Tibial nerve (tissue), 4 donors: Measurements from ENCODE around the gene FAM83E. TPM values are rescaled to one million over a fixed set of nuclear protein-coding genes. Genes with fewer than 3 reads are reported as not detected.
"Not testable (repeated sequence)": the region's sequence is repeated elsewhere in the genome, so short reads cannot be mapped to it uniquely, and the experiment has no call there.

Experiments
- DNase-seq, 2 donors: peaks; one replicate each; pipeline ENCODE4 v3.0.0-alpha.2; 2019; ENCODE audit warnings: low spot score in 2 of 2
- H3K27ac ChIP-seq, 4 donors: fragments of 200-600 bp; sonication (generic) in 3 of 4; one replicate each; pipeline ENCODE4 v1.5.1; 2017 to 2019; ENCODE audit warnings: mild to moderate bottlenecking in 1 of 4
- H3K27me3 ChIP-seq, 2 donors: fragments of 200-600 bp; sonication (generic) in 1 of 2; one replicate each; pipeline versions ENCODE4 v1.5.1 to v1.6.0; 2017 to 2019
- H3K36me3 ChIP-seq, 3 donors: fragments of 200-600 bp; sonication (generic); one replicate each; pipeline ENCODE4 v1.5.1; 2018 to 2019
- H3K4me1 ChIP-seq, 4 donors: fragments of 200-600 bp; sonication (generic) in 3 of 4; one replicate each; pipeline ENCODE4 v1.5.1; 2017 to 2019
- H3K4me3 ChIP-seq, 4 donors: fragments of 200-600 bp; sonication (generic) in 3 of 4; one replicate each; pipeline ENCODE4 v1.5.1; 2017 to 2019; ENCODE audit warnings: mild to moderate bottlenecking in 1 of 4, moderate library complexity in 1 of 4
- H3K9me3 ChIP-seq, 4 donors: fragments of 200-600 bp; sonication (generic) in 3 of 4; one replicate each; pipeline ENCODE4 v1.5.1; 2017 to 2019
- EP300 ChIP-seq, 2 donors: sonication (generic); formaldehyde crosslinking; IDR thresholded peaks; one replicate each; pipeline ENCODE4 v1.6.1; 2017; ENCODE audit warnings: antibody characterized with exemption in 2 of 2, mild to moderate bottlenecking in 1 of 2
- POLR2A ChIP-seq, 2 donors: fragments of 450-650 bp; IDR thresholded peaks; one replicate each; pipeline ENCODE4 v1.6.1; 2017; ENCODE audit warnings: antibody characterized with exemption in 2 of 2, mild to moderate bottlenecking in 2 of 2, moderate library complexity in 2 of 2
- WGBS, 2 donors: methylation state at CpG; one replicate each; pipeline ENCODE4 v1.1.5; 2018; 5-methylcytosine and 5-hydroxymethylcytosine counted together
- total RNA-seq, 4 donors: library from RNA; depleted of rRNA; stranded (reverse); fragments of >200 nt; gene quantifications; one replicate each; pipeline ENCODE4 v1.1.0, GENCODE V29; 2016
- TF ChIP-seq, protein P1 (sequence below), 5 experiments: fragments of 200-600 bp in 3 of 5; fragments of 450-650 bp in 2 of 5; sonication (generic) in 3 of 5; IDR thresholded peaks; one replicate each; pipeline ENCODE4 v1.5.1; 2016 to 2019; ENCODE audit warnings: antibody characterized with exemption in 5 of 5, mild to moderate bottlenecking in 3 of 5, moderate library complexity in 2 of 5

Gene FAM83E
- total RNA-seq, 4 donors from 2014 or later = not detected

DNA sequence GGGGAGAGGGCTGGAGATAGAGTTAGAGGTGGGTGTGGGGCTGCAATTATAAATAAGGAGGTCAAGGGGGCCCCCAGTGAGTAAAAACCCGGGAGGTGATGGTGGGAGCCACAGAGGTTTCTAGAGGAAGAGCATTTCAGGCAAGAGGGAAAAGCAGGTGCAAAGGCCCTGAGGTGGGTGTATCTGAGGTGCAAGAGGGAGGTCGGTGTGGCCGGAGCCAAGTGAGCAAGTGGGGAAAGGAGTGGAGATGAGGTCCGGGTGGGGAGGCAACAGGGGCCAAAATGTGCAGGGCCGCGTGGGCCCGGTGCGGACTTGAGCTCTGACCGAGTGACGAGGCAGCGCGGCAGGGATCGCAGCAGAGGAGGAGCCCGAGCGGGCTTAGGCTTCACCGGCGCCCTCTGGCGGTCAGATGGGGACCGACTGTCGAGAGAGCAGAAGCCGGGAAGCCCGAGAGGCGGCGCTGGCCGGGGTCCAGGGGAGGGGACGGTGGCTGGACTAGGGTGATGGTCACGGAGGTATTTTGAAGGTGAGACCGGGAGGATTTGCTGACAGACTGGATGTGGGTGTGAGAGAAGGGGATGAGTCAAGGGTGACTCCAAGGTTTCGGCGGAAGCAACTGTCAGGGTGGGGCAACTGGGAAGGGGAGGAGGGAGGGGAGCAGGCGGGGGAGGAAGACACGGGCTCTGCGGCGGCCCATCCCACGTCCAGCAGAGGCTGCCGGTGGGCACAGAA is 26.0 kb downstream of the FAM83E start:
- WGBS, 2 donors = 5 to 7% methylated on average over 32 to 35 of the region's 36 CpGs
- H3K36me3 ChIP-seq = no peaks in the 10 kb centered on the region
- H3K27ac ChIP-seq = no peak overlapping the region
- peak overlapping the region in 3 of 4 donors; percentile 18 to 48 (median 48) for H3K4me3 ChIP-seq
- no peaks in the 10 kb centered on the region for H3K27me3 ChIP-seq
- H3K4me1 ChIP-seq = peaks cover 0 to 14% (median 1%) of the 10 kb centered on the region in 4 donors
- TF ChIP-seq EP300 (IDR thresholded peaks at IDR 0.05) (peak in 1 of 2 donors; percentile 16), POLR2A (IDR thresholded peaks at IDR 0.05) (no peak)
- TF ChIP-seq, protein P1, sequence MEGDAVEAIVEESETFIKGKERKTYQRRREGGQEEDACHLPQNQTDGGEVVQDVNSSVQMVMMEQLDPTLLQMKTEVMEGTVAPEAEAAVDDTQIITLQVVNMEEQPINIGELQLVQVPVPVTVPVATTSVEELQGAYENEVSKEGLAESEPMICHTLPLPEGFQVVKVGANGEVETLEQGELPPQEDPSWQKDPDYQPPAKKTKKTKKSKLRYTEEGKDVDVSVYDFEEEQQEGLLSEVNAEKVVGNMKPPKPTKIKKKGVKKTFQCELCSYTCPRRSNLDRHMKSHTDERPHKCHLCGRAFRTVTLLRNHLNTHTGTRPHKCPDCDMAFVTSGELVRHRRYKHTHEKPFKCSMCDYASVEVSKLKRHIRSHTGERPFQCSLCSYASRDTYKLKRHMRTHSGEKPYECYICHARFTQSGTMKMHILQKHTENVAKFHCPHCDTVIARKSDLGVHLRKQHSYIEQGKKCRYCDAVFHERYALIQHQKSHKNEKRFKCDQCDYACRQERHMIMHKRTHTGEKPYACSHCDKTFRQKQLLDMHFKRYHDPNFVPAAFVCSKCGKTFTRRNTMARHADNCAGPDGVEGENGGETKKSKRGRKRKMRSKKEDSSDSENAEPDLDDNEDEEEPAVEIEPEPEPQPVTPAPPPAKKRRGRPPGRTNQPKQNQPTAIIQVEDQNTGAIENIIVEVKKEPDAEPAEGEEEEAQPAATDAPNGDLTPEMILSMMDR (IDR thresholded peaks at IDR 0.05) = peak; percentile 83 to 93 (median 88)
- no peaks in the 10 kb centered on the region for H3K9me3 ChIP-seq
- DNase-seq = peak; percentile 75 to 90

DNA sequence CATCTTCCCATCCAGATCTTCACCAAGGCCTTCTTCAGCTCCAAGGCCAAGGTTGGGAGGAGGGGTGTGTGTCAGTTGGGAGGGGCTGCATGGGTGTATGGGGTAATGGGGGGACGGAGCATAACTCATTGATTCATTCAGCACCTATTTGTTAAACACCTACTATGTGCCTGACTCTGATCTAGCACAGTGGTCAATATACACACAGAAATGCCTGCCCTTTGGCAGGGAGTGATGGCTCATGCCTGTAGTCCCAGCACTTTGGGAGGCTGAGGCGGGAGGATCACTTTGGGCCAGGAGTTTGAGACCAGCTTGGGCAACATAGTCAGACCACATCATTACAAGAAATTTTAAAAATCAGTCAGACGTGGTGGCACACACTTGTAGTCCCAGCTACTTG is 27.5 kb downstream of the FAM83E start:
- H3K27ac ChIP-seq = no peak overlapping the region

DNA sequence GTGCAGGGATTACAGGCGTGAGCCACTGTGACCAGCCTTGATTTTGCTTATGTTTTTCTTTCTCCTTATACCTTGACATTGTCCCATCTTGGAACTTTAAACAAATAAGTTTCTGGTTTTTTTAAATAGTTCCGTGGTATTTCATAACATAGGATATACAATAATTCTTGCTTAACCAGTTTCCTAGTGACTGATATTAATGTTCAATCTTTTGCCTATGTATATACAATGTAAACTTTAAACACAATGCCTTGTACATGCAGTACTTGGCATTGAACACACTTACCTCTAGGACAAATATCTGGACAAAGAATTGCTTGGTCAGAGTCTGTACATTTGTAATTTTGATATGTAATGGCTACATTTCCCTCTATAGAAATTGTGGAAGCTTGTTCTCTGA is 32.7 kb downstream of the FAM83E start:
- TF ChIP-seq, protein P1 (IDR thresholded peaks at IDR 0.05) = no peak
- TF ChIP-seq EP300 (IDR thresholded peaks at IDR 0.05) (no peak), POLR2A (IDR thresholded peaks at IDR 0.05) (no peak)
- Histone ChIP-seq H3K4me1 (peaks cover 0 to 5% (median 2%) of the 10 kb centered on the region in 4 donors), H3K27me3 (no peaks in the 10 kb centered on the region), H3K9me3 (no peaks in the 10 kb centered on the region), H3K36me3 (no peaks in the 10 kb centered on the region), H3K27ac (no peak overlapping the region), H3K4me3 (no peak overlapping the region)
- WGBS, 2 donors = 79 to 82% methylated on average over 2 of the region's 2 CpGs
- no peak for DNase-seq

More for the DNA sequence above, 27.5 kb downstream of the FAM83E start:
- 86 to 94% methylated on average over 3 of the region's 3 CpGs for WGBS, 2 donors
- Histone ChIP-seq H3K9me3 (no peaks in the 10 kb centered on the region), H3K4me1 (peaks cover 0 to 15% (median 2%) of the 10 kb centered on the region in 4 donors), H3K4me3 (no peak overlapping the region), H3K27me3 (no peaks in the 10 kb centered on the region), H3K36me3 (no peaks in the 10 kb centered on the region)
- TF ChIP-seq POLR2A (IDR thresholded peaks at IDR 0.05) = no peak
- TF ChIP-seq, protein P1 (IDR thresholded peaks at IDR 0.05) = no peak
- no peak for TF ChIP-seq EP300 (IDR thresholded peaks at IDR 0.05)
- DNase-seq = no peak

DNA sequence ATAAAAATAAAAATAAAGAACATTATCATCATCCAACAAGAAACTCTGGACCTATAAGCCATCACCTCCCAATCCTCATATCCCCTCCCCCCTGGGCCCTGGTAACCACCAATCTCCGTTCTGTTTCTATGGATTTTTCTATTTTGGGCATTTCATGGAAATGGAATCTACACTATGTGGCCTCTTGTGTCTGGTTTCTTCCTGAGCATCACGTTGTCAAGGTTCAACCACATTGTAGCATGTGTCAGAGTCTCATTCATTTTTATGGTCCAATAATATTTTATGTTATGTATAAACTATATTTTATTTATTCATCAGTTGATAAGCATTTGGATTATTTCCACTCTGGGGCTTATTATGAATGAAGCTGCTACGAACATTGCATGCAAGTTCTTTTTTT is 36.0 kb downstream of the FAM83E start:
- 25 to 30% methylated on average over 3 of the region's 3 CpGs for WGBS, 2 donors

DNA sequence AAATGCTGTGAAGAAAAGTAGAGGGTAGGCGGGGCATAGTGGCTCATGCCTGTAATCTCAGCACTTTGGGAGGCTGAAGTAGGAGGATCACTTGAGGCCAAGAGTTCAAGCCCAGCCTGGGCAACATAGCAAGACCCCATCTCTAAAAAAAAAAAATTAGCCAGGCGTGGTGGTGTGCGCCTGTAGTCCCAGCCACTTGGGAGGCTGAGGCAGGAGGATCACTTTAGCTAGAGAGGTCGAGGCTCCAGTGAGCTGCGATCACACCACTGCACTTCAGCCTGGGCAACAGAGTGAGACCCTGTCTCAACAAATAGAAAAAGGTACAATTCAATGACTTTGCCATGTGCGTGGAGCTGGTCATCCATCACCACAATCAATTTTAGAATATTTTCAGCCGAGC is 37.0 kb downstream of the FAM83E start:
- not testable (repeated sequence) for H3K9me3 ChIP-seq, H3K4me3 ChIP-seq, DNase-seq, H3K27ac ChIP-seq, H3K4me1 ChIP-seq, H3K36me3 ChIP-seq, H3K27me3 ChIP-seq
- 93 to 98% methylated on average over 7 of the region's 7 CpGs for WGBS, 2 donors

More for the DNA sequence above, 36.0 kb downstream of the FAM83E start:
- Histone ChIP-seq H3K4me3 (no peak overlapping the region), H3K27me3 (no peaks in the 10 kb centered on the region), H3K27ac (no peak overlapping the region), H3K4me1 (peaks cover 0 to 2% (median under 1%) of the 10 kb centered on the region in 4 donors), H3K9me3 (no peaks in the 10 kb centered on the region), H3K36me3 (no peaks in the 10 kb centered on the region)
- TF ChIP-seq, protein P1 (IDR thresholded peaks at IDR 0.05) = no peak
- TF ChIP-seq EP300 (IDR thresholded peaks at IDR 0.05) = no peak
- no peak for TF ChIP-seq POLR2A (IDR thresholded peaks at IDR 0.05)
- no peak for DNase-seq
